Measurements from ENCODE around the gene MAML3. TPM values are rescaled to one million over a fixed set of nuclear protein-coding genes. Genes with fewer than 3 reads are reported as not detected.

MAML3 gene
- total RNA-seq, 1 donor from 2014 or later: 8.1 TPM

DNA sequence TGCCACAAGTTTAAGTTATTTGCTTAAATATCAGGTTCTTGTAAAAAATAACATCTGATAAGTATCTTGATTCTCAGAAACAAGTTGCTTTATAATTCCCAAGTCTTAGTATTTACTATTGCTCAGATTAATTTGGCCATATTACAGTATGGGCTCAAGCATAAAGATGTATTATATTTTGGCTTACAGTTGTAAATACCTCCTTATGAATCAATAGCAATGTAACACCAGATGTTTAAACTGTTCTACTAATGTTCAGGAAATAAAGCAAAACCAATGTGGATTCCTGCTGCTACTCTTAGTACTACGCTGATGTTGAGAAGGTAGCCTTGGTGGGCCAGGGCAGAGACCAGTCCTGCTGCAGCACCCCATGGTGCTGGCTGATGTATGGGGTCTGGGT, 385.6 kb downstream of the MAML3 start:
- peaks cover 11% of the 10 kb centered on the region for H3K4me1 Mint-ChIP-seq (ENCODE audit: low read depth, unreplicated experiment)
- FAIRE-seq (no peak), DNase-seq (ENCODE audit: low read depth) (no peak)
- Histone ChIP-seq H2AFZ (ENCODE audit: low read depth, low read length) (no peak overlapping the region), H3K4me2 (ENCODE audit: low read length) (no peak overlapping the region), H3K9me3 (ENCODE audit: insufficient read depth, low read depth, low read length) (no peaks in the 10 kb centered on the region), H3K27me3 (ENCODE audit: insufficient read depth, low read length) (no peaks in the 10 kb centered on the region), H3K4me1 (ENCODE audit: insufficient read depth, low read length) (peaks cover 3% of the 10 kb centered on the region), H3K27ac (ENCODE audit: low read depth, low read length) (no peak overlapping the region), H3K4me3 (ENCODE audit: insufficient read depth, low read depth, low read length) (no peak overlapping the region), H3K9ac (ENCODE audit: low read length) (no peak overlapping the region), H3K36me3 (ENCODE audit: insufficient read depth, low read length) (no peaks in the 10 kb centered on the region), H4K20me1 (ENCODE audit: insufficient read depth, low read length) (no peaks in the 10 kb centered on the region), H3K79me2 (ENCODE audit: insufficient read depth, low read length) (no peaks in the 10 kb centered on the region)
- no peak overlapping the region for H3K27ac Mint-ChIP-seq (ENCODE audit: unreplicated experiment)
- TF ChIP-seq EZH2 (IDR thresholded peaks at IDR 0.05; ENCODE audit: insufficient read depth, low read length): no peak
- TF ChIP-seq, protein P1, sequence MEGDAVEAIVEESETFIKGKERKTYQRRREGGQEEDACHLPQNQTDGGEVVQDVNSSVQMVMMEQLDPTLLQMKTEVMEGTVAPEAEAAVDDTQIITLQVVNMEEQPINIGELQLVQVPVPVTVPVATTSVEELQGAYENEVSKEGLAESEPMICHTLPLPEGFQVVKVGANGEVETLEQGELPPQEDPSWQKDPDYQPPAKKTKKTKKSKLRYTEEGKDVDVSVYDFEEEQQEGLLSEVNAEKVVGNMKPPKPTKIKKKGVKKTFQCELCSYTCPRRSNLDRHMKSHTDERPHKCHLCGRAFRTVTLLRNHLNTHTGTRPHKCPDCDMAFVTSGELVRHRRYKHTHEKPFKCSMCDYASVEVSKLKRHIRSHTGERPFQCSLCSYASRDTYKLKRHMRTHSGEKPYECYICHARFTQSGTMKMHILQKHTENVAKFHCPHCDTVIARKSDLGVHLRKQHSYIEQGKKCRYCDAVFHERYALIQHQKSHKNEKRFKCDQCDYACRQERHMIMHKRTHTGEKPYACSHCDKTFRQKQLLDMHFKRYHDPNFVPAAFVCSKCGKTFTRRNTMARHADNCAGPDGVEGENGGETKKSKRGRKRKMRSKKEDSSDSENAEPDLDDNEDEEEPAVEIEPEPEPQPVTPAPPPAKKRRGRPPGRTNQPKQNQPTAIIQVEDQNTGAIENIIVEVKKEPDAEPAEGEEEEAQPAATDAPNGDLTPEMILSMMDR (IDR thresholded peaks at IDR 0.05; ENCODE audit: insufficient read depth, low read depth, low read length): no peak
- no peak overlapping the region for H3K4me3 Mint-ChIP-seq (ENCODE audit: unreplicated experiment)
- H3K36me3 Mint-ChIP-seq (ENCODE audit: low read depth, unreplicated experiment): no peaks in the 10 kb centered on the region
- no peaks in the 10 kb centered on the region for H3K9me3 Mint-ChIP-seq (ENCODE audit: unreplicated experiment)
- H3K27me3 Mint-ChIP-seq (ENCODE audit: low read depth, unreplicated experiment): peaks cover 1% of the 10 kb centered on the region

DNA sequence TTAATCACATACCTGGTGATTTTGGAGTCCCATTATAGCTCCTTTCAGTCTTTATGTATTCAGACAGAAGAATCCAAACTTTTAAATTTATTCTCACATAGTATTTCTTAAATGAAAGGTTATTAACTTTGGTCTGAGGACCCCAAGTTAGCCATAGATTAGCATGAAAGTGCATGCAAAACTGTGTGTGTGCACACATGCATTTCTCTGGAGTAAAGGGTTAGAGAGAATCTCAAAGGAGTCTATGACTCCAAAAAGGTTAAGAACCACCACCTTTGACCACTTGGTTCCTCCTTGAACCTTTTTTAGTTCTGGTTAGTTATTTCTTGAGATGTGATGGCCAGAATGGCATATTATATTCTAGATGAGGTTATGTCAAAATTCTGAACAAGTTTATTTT, 386.4 kb downstream of the MAML3 start:
- DNase-seq (ENCODE audit: low read depth): no peak
- Histone ChIP-seq H3K4me1 (ENCODE audit: insufficient read depth, low read length) (peaks cover 3% of the 10 kb centered on the region), H4K20me1 (ENCODE audit: insufficient read depth, low read length) (no peaks in the 10 kb centered on the region), H3K9me3 (ENCODE audit: insufficient read depth, low read depth, low read length) (no peaks in the 10 kb centered on the region), H3K79me2 (ENCODE audit: insufficient read depth, low read length) (no peaks in the 10 kb centered on the region), H3K9ac (ENCODE audit: low read length) (no peak overlapping the region), H3K27ac (ENCODE audit: low read depth, low read length) (no peak overlapping the region), H3K4me3 (ENCODE audit: insufficient read depth, low read depth, low read length) (no peak overlapping the region), H3K36me3 (ENCODE audit: insufficient read depth, low read length) (no peaks in the 10 kb centered on the region), H2AFZ (ENCODE audit: low read depth, low read length) (no peak overlapping the region), H3K4me2 (ENCODE audit: low read length) (peak overlapping the region; percentile 19), H3K27me3 (ENCODE audit: insufficient read depth, low read length) (no peaks in the 10 kb centered on the region)
- peaks cover 1% of the 10 kb centered on the region for H3K27me3 Mint-ChIP-seq (ENCODE audit: low read depth, unreplicated experiment)
- TF ChIP-seq, protein P1 (IDR thresholded peaks at IDR 0.05; ENCODE audit: insufficient read depth, low read depth, low read length): no peak
- no peak for TF ChIP-seq EZH2 (IDR thresholded peaks at IDR 0.05; ENCODE audit: insufficient read depth, low read length)
- H3K4me3 Mint-ChIP-seq (ENCODE audit: unreplicated experiment): no peak overlapping the region
- H3K4me1 Mint-ChIP-seq (ENCODE audit: low read depth, unreplicated experiment): peaks cover 15% of the 10 kb centered on the region
- H3K36me3 Mint-ChIP-seq (ENCODE audit: low read depth, unreplicated experiment): no peaks in the 10 kb centered on the region
- H3K27ac Mint-ChIP-seq (ENCODE audit: unreplicated experiment): no peak overlapping the region
- FAIRE-seq: no peak
- H3K9me3 Mint-ChIP-seq (ENCODE audit: unreplicated experiment): no peaks in the 10 kb centered on the region

GRCh38 chr4:139767168-139767567, 386.8 kb downstream of the MAML3 start:
- H3K36me3 Mint-ChIP-seq (ENCODE audit: low read depth, unreplicated experiment): no peaks in the 10 kb centered on the region
- Histone ChIP-seq H3K4me2 (ENCODE audit: low read length) (peak overlapping the region; percentile 19), H3K4me1 (ENCODE audit: insufficient read depth, low read length) (peaks cover 3% of the 10 kb centered on the region), H3K9me3 (ENCODE audit: insufficient read depth, low read depth, low read length) (no peaks in the 10 kb centered on the region), H3K9ac (ENCODE audit: low read length) (no peak overlapping the region), H4K20me1 (ENCODE audit: insufficient read depth, low read length) (no peaks in the 10 kb centered on the region), H3K79me2 (ENCODE audit: insufficient read depth, low read length) (no peaks in the 10 kb centered on the region), H3K4me3 (ENCODE audit: insufficient read depth, low read depth, low read length) (no peak overlapping the region), H3K27ac (ENCODE audit: low read depth, low read length) (no peak overlapping the region), H3K36me3 (ENCODE audit: insufficient read depth, low read length) (no peaks in the 10 kb centered on the region), H2AFZ (ENCODE audit: low read depth, low read length) (no peak overlapping the region), H3K27me3 (ENCODE audit: insufficient read depth, low read length) (no peaks in the 10 kb centered on the region)
- no peak for TF ChIP-seq EZH2 (IDR thresholded peaks at IDR 0.05; ENCODE audit: insufficient read depth, low read length)
- TF ChIP-seq, protein P1 (IDR thresholded peaks at IDR 0.05; ENCODE audit: insufficient read depth, low read depth, low read length): no peak
- peaks cover 1% of the 10 kb centered on the region for H3K27me3 Mint-ChIP-seq (ENCODE audit: low read depth, unreplicated experiment)
- no peak overlapping the region for H3K27ac Mint-ChIP-seq (ENCODE audit: unreplicated experiment)
- FAIRE-seq (peak; percentile 70), DNase-seq (ENCODE audit: low read depth) (peak; percentile 90)
- H3K4me3 Mint-ChIP-seq (ENCODE audit: unreplicated experiment): no peak overlapping the region
- peaks cover 15% of the 10 kb centered on the region for H3K4me1 Mint-ChIP-seq (ENCODE audit: low read depth, unreplicated experiment)
- no peaks in the 10 kb centered on the region for H3K9me3 Mint-ChIP-seq (ENCODE audit: unreplicated experiment)

Data from astrocyte (in vitro differentiated cells and primary cell).